ENCODE data around the gene FAM25C. TPM values are rescaled to one million over a fixed set of nuclear protein-coding genes. Genes with fewer than 3 reads are reported as not detected.

Gene FAM25C
- not detected in 2 replicates for total RNA-seq

DNA sequence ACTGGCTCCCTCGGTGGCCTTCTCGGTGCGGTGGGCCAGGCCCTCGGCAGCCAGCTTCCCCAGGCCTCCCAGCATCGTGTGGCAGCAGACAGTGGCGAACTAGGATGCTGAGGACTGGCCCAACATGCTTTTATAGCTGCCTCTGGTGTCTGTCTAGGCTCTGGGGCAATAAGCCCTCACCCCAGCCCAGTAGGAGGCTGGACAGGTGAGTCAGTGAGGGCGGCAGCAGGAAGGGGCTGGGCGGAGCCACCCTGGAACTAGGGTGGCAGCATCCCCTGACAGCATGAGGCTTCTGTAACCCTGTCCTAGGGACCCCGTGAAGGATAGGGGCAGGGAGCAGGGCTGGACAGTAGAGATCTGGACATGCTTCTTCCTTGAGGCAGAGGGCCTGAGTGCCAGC lies at the start of gene FAM25C:
TSS of gene FAM25C (minus strand) at position 101 of the 400 bp plus-strand sequence. CDS start at position 75, 26 bp downstream.

Other genes starting within 250 kb of the FAM25C start
- under 0.01 and 0.17 TPM in 2 replicates for gene SYT15B, start 236.2 kb downstream of the FAM25C start, total RNA-seq
- not detected in 2 replicates for gene NPY4R2, start 81.1 kb downstream of the FAM25C start, total RNA-seq